C4-2B (cell line): ENCODE data around the gene HS3ST4.

Experiments
- ZFX ChIP-seq: fragments of 450-650 bp; IDR thresholded peaks from 2 replicates; pipeline ENCODE4 v1.6.1; 2017
- TF ChIP-seq, protein P1 (sequence below): fragments of 450-650 bp; conservative IDR thresholded peaks from 2 replicates; pipeline ENCODE4 v1.5.1; 2017; ENCODE audit warnings: mild to moderate bottlenecking

DNA sequence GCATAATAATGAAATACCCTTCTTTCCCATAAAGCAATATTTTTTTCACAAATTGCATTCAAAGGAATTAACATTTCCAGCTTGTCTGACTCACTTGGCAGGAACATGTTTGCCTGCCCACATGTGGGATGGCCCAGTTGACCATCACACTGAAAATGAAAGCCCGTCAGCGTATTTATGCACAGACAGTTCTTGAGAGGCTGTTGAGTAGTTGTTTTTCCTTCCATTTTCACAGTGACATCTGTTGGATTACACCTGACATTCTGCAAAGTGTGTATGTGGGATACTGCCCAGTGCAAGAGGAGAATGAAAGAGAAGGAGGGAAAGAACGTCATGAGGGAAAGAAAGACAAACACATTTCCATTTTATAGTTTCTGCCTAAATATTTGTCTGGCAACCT lies 29.7 kb downstream of the HS3ST4 start:
- TF ChIP-seq, protein P1, sequence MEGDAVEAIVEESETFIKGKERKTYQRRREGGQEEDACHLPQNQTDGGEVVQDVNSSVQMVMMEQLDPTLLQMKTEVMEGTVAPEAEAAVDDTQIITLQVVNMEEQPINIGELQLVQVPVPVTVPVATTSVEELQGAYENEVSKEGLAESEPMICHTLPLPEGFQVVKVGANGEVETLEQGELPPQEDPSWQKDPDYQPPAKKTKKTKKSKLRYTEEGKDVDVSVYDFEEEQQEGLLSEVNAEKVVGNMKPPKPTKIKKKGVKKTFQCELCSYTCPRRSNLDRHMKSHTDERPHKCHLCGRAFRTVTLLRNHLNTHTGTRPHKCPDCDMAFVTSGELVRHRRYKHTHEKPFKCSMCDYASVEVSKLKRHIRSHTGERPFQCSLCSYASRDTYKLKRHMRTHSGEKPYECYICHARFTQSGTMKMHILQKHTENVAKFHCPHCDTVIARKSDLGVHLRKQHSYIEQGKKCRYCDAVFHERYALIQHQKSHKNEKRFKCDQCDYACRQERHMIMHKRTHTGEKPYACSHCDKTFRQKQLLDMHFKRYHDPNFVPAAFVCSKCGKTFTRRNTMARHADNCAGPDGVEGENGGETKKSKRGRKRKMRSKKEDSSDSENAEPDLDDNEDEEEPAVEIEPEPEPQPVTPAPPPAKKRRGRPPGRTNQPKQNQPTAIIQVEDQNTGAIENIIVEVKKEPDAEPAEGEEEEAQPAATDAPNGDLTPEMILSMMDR, result no peak
- TF ChIP-seq ZFX, result no peak
